ENCODE measurements around the gene COMMD9.

Gene COMMD9

DNA sequence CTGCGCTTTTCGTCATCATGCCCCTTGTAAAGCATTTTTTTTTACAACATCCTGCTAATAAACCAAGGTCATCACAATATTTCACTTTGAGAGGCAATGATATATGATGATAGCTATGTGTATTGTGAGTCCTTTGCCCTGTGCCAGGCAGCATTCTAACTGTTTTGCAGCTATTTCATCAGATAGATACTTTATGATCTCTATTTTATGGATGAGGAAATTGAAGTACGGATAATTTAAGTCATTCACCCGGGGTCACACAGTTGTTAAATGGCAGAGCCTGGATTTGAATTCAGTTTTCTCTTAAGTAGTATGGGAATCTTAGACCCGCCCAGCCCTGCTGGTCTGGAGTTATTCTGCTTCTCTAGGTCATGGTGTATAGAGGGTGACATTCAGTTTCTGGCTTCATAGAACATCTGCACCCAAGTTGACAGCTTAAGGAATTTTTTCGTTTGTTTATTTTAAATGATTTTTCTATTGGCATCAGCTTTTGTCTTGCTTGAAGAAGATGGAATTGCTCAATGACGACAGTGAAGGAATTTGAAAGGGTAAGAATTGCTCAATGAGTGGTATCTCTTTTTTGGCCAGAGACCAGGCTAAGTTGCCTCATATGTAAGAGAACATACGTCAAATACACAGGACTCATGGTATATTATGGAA is 7.8 kb upstream of the COMMD9 start:
- peak; percentile 54 for DNase-seq (ENCODE audit: low read depth)

DNA sequence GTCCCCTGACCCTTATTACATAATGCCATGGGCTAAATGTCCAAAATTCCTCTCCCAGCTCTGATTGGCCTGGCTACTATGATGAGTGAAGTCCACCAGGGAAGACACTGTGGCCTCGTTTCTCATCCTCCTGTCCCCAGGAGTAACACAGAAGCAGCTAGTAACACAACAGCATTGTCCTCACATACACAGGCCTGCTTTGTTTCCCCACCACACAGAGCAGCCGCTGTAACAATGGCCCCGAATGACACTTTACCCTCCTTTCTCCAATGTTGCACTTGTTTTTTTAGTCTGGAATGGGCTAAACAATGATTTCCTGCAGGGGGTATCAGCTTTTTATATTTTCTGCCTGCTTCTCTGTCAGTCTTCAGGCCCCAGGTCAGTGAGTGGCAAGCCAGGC is 6.7 kb upstream of the COMMD9 start, which contains the start of gene PRR5L:
Gene PRR5L (plus strand): TSS at position 363 of the 400 bp plus-strand sequence. CDS start 104,834 bp downstream, outside the sequence.
- DNase-seq (ENCODE audit: low read depth): no peak

DNA sequence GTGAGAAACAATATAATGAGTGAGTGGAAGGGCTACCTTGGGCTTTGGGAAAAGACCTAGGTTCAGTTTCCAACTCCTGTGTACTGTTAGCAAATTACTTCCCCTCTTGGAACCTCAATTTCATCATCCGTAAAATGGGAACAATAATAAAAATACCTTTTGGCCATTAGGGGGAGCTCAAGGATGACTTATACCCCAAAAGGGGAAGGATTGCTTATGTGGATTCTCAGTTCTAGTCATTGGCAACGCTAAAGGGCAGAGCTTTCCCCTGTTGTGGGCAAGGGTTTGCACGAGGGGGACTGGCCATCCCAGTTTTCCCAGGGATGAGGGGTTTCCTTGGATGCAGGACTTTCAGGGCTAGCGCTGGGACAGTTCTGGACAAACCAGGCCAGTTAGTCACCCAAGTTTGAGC is 3.1 kb upstream of the COMMD9 start:
- no peak for DNase-seq (ENCODE audit: low read depth)

DNA sequence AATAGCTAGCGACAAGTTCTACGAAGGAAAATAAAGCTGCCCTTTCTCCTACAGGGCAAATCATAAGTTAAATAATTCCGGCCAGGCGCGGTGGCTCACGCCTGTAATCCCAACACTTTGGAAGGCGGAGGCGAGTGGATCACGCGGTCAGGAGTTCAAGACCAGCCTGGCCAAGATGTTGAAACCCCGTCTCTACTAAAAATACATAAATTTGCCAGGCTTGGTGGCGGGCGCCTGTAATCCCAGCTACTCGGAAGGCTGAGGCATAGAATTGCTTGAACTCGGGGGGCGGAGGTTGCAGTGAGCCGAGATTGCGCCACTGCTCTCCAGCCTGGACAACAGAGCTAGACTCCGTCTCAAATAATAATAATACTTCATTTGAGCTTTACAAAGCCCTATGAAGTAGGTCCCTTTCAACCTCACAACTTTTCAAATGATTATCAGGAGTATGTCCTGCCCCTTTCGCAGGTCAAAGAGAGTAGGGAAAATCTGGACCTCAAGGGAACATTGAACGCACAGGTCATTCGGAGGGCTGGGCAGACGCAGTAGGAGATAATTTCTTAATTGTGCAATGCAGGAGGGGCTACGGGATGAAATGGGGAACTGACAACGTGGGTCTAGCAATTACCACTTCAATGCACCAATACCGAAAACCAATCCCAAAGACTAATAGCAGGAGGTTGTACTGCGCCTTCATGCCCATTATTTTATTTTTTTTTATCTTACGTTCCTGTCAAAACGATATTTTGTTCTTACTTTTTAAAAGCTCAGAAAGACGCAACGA is 590 bp downstream of the COMMD9 start:
- DNase-seq (ENCODE audit: low read depth): no peak

DNA sequence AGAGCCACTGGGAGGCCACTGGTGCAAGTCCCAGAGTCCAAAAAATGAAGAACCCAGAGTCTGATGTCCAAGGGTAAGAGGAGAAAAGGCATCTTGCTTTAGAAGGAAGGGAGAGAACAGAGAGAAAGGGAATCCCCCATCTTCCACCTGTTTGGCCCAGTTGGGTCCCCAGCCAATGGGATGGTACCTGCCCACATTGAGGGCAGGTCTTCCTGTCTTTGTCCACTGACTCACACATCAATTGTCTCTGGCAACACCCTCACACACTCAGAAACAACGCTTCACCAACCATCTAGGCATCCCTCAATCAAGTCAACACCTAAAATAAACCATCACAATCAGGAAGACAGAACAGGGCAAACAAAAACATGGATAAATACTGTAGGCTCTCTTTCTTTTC is 6.3 kb downstream of the COMMD9 start:
- DNase-seq (ENCODE audit: low read depth): no peak

DNA sequence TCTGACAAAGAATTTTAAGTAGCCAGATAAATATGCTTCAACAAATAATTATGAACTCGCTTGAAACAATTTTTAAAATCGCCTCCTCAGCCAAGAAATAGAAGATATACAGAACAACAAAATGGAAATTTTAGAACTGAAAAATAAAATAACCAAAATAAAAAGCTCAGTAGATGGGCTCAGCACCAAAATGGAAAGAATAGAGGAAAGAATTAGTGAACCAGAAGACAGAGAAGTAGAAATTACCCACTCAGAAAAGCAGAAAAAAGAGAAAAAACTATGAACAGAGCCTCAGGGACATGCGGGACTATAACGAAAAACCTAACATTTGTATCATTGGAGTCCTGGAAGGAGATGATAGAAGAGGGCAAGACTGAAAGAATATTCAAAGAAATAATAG is 7.4 kb downstream of the COMMD9 start:
- no peak for DNase-seq (ENCODE audit: low read depth)

DNA sequence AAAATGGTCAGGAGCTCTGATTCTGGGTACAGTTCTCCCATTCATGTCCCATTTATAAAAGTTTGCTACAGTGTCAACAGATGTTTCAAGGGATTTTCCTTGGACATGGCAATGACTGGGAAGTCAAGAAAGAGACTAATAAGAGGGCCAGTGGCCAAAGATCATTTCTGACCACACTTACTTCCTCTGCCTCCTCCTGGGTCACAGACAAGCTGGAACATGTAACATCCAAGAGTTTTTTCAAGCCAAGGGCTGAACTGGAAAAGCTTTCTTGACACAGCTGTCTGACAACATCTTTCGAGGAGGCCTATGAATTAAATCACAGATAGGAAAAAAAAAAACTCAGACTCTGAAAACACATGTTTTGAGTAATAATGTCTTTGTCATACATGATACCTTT is 8.7 kb downstream of the COMMD9 start:
- DNase-seq (ENCODE audit: low read depth): no peak

DNA sequence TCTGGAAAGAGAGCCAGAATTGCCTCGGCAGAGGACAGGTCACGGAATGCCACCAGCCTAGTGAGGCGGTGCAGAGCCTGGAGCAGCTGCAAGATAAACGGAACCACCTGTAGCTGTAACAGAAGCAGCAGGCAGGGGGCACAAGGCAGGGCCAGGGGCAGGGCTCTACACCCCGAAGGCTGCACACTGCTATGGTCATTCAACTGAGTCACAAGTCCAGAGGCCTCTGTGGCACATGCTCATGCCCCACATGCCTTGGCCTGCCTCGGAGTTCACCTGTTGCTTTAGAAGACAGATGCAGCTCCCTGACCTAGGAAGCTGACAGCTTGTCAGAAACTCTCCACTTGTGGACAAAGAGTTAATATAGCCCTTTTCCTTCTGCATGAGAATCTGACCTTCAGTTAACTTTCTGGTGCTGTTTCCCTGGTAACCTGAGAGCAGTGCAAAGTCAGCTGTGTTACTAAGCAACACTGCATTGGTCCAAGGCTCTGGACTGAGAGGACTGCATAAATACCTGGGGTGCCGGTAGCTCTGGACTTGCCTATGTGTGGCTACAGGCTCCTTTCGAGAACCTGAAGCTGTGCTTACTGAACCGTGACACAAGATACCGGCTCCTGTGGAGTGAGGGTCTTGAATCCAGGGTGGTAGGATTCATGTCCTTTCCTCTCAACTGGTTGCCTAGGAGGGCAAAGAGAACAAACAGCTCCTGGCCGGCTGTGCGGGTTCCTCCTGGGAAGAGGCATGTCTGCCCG is 10.5 kb downstream of the COMMD9 start:
- DNase-seq (ENCODE audit: low read depth): no peak

DNA sequence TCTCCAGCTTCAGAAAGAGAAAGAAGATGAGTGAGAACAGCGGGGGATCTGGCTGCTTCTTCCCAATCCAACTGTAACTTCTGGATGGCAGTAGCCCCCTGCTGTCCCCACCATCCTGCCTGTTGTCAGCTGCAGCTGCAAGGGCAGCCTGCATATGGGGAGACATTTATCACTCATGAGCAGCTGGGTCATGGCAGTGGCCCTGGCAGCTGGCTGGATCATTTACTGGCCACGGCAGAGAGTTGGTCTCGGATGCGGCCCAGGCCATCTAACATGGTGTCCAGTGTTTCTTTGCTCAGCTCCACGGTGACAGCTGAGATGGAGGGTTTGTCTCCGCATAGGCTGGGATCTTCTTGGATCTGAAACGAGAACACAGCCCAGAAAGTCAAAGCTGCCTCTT is 14.8 kb downstream of the COMMD9 start:
- no peak for DNase-seq (ENCODE audit: low read depth)

DNA sequence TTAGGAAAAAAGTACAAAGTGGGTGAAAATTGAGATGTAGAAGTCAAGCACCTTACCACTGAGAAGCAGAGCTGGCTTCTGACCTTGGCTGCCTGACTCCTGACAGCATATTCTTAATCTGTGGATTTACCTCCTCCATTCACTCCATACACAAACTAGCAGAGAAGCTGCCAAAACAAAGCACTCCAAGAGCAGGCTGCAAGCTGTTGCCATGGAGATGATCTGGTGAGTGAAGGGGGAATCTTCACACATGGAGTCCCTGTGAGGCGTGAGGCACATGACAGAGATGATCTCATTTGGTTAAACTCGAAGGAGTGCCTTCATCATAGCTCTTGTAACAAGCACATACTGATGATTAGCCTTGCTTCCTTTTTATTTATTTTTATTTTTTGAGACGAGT is 16.1 kb downstream of the COMMD9 start:
- no peak for DNase-seq (ENCODE audit: low read depth)

DNA sequence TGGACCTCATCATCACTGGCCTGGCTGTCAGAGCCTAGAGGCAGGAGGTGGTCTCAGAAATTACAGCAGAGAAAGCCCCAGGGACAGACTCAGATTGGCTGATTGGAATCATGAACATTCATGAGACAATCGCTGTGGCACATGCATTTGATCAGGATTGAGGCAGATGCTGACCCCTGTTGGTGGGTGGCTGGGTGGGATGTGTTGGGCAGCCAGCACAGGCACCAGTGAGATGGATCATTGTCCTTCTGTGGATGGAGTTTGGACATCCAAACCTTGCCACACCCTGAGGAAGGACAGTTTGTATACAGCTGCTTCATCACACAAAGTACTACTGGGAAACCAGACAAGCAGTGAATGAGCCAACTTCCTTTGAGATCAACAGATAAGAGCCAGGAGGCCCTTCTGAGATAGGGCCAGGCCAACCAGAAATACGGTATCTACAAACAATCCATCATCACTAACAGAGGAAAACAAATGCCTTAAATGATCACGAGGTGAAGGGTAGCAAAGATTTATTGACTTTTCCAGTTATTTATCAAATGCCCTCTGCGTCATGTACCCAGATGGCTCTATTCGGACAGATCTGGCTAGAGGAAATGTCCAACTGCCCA is 17.3 kb downstream of the COMMD9 start:
- DNase-seq (ENCODE audit: low read depth): no peak

DNA sequence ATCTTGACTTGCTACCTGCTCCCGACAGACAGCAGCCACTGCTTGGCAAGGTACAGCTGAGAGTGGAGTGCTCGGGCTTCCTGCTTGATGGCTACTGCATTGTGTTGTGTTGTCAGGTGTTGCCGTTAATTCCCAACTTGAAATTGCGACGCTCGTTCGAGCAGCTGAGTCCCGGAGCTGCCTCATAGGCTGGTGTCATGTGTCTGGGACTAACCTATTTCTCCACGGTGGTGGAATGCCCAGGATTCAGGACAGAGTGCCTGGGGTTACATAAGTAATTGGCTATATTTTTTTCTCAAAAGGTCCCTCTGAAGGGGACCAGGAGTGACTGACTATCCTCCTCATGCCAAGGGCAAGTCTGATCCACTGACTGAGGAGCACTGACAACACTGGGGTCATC is 18.5 kb downstream of the COMMD9 start:
- no peak for DNase-seq (ENCODE audit: low read depth)

DNA sequence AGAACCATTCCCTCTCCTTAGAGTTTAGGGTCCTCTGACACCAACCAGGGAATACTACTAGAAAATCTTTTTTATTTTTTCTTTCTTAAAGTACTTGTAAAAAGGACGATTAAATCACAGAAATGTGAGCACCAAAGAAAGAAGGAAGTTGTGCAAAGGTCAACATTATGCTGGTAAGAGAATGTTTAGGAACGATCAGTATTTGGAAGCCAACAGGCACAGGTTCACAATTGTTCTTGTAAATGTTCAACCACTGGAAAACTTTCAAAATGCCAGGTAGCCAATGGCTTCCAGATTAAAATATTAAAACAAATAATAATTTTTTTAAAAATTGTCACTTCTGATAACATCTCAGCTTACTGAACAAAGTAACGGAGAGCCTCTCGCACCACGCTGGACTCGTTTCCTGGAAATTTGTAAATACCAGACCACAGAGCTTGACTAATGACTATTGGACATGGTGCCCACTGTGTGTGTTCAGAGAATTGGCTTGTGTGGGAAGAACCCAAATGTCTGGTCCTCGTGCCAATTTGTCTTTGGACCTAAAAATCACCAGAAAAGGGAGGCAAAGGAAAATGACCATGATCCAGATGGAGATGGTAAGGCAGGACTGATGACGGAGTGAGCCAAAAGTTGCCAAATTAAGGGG is 20.8 kb downstream of the COMMD9 start:
- no peak for DNase-seq (ENCODE audit: low read depth)

DNA sequence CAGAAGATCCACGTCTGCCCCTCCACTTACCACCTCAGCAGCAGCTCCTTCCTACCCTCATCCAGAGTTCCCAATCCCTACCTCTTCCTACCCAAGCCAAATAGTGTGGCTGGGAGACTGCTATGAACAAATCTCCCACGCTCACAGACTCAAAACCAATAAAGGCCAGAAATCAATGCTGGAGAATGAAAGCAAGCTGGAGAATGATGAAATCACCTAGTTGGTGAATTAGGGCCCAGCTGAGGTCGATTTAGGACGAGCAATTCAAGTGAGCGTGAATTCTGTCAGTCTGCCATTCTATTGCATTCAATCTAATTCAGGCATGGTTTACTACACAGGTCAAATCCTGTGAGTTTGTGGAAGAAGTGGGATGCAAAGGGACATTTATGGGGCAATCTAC is 22.5 kb downstream of the COMMD9 start:
- DNase-seq (ENCODE audit: low read depth): no peak

DNA sequence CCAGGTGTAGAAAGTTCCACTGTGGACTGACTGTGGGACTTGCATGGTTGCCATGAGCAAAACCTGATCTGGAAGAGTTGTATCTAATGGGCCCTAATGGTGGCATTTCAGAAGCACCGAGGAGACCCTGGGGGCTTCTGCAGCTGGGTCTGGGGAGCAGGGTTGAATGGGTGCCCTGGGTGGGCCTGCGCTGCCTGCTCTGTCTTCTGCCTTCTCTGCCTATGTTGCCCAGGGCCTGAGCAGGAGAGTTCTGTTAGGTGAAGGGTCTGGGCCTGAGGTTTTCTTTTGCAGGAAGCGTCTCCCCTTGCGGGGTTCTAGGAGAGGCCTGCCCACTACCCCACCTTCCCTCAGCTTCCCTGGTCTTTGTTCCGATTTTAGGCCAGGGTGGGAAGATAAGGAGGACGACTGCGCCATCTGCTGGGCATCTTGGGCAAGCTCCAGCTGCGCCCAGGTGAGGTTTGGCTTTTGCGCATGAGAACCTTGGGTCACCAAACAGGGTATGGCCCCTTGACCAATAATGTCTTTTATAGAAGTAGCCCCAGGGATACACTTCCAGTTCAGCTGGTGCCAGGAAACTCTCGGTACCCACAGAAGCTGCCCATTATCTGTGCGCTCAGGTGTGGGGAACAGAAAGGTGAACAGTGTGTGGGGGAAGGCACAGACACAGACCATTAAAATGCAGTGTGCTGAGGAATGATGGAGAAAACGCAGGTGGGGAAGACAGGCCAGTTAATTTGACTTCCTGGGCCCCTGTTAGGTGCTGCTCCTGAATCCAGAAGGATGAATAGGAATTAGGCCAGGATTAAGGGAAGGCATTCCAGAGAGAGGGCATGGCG is 23.2 kb downstream of the COMMD9 start:
- no peak for DNase-seq (ENCODE audit: low read depth)

DNA sequence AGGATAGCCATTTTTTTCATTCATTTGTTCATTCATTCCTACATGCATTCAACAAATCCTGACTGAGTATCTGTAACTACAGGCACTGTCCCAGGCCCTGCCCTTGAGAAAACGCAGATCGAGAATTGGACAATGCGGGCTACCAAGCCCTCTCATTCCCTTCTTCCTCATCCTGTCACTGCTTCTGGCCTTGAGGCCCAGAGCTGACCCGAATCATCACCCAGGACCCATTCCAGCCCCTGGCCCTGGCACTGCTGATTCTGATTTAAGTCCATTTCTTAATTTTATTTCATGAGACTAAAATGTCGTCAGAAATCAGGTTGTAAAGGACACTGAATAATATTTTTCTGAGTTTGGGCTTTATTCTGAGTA is 24.3 kb downstream of the COMMD9 start:
- DNase-seq (ENCODE audit: low read depth): no peak

DNA sequence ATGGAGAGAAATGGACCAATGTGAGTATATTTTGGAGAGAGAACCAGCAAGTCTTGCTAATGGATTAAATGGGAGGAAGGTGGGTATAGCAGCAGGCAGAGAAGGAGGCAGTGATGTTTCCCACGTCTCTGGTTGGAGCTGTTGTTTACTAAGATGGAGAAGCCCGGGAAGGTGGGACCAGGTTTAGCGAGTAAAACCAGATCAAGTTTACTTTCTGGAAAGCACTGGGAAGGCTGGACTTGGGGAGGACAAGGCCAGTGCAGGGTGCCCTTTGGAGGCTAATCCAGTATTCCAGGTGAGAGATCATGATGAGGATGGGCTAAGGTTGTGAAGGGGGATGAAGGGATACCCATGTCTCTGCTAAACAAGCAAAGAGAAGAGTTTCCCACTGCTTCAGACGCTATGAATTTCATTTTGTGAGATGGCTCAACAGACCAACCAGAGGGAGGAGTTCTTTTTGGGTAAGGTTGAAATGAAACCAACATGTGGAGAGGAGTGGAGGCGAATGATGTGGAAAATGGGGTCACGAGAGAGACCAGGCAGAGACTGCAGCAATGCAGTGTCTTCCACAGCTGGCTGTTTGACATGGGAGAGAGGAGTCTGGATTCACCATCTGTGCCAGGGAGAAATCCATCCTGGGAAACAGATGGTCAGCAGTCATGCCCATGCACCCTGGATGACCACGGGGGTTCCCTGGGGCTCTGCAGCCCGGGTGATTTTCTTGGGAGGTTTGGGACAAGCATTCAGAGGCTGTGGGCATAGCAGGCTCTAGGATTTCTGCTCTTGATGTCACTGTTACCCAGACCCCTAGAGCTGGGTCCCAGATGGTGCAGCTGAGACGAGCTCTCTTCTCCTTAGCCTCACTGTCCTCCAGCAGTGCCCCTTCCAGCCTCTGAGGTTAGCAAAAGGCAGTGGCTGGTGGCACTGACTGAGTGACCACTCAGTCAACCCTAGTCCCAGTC is 24.9 kb downstream of the COMMD9 start:
- no peak for DNase-seq (ENCODE audit: low read depth)

DNA sequence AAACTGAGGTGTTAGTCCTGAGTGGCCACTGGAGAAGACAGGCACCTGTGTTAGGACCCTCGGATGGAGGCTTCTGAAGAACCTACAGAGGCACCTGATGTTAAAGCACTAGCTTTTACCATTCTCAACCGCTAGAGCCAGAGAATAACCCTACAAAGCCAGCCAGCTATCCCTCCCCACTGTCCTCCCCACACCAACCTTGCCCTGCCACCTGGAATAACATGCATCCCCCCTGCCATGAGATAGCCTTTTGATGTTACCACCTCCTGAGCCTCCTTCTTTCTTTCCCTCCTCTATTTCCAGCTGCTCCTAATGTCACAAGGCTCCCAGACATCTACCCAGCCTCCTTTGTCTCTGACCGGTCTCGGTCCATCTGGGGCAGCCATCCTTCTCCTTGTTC is 28.1 kb downstream of the COMMD9 start:
- no peak for DNase-seq (ENCODE audit: low read depth)

DNA sequence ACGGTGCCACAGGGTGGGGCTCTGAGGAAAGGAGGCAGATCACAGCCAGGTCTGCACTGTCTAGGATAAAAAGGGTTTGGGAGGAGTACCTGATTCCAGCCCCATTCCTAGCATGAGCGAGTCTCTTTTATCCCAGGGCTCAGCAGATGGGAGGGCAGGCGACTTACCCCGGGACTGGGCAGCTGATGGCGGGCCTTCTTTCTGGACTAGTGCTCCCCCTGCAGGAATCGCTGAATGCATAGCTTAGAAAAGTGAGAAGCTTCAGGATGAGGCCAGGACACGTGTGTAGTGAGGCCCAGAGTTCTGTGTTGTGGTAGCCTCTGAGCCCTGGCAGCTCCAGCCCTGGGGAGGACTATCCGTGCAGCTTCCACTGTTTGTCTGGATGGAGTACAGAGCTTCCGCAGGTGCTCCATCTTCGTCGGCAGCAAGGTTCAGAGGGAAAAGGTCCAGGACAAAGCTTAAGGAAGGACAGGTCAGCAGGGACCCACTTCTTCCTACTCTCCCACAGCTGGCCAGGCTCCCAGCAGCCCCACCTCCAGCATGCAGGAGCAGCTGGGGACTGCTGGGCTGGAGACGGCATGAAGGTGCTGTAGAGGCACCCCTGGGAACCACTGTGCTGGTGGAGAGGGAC is 30.4 kb downstream of the COMMD9 start:
- no peak for DNase-seq (ENCODE audit: low read depth)

DNA sequence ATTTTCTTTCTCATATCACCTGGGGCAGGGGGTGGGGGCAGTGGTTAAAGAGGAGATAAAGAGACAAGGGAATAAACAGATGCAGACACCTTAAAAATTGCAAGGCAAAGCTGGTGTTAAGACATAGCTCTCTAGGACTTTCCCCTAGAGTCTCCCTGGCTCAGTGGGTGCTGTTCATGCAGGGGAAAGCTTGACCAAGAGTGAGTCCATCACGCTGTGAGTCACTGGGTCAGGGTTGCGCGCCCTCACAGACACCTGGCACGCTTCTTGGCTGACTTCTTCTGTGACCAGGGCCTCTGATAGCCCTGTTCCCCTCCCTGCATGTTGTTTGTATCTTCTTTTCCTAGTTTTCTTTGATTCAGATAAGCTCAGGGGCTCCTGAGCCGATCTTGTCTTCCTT is 31.9 kb downstream of the COMMD9 start:
- DNase-seq (ENCODE audit: low read depth): no peak
